COLO829 (cell line): ENCODE results near the gene HSPA9.
"Not testable (repeated sequence)": the region's sequence is repeated elsewhere in the genome, so short reads cannot be mapped to it uniquely, and the experiment has no call there.

Experiments
- DNase-seq: peaks from one replicate; pipeline ENCODE4 v3.0.0; 2012; ENCODE audit warnings: low spot score

The HSPA9 gene

GRCh38 chr5:138529812-138530211 is 45.4 kb downstream of the HSPA9 start:
- no peak for DNase-seq

GRCh38 chr5:138528744-138529469 is 46.3 kb downstream of the HSPA9 start:
- no peak for DNase-seq

- DNase-seq = no peak
These were observed 47.0 kb downstream of the HSPA9 start for GRCh38 chr5:138528208-138528607.

GRCh38 chr5:138527170-138527569 is 48.0 kb downstream of the HSPA9 start:
- DNase-seq = no peak

- no peak for DNase-seq
These were observed 51.8 kb downstream of the HSPA9 start for GRCh38 chr5:138523406-138523805.

- DNase-seq = no peak
These were observed 54.2 kb downstream of the HSPA9 start for GRCh38 chr5:138520971-138521370.

- DNase-seq = no peak
These were observed 57.8 kb downstream of the HSPA9 start for GRCh38 chr5:138517437-138517836.

- DNase-seq = no peak
These were observed 59.5 kb downstream of the HSPA9 start for GRCh38 chr5:138515556-138516245.

GRCh38 chr5:138514021-138514420 is 61.2 kb downstream of the HSPA9 start:
- no peak for DNase-seq

- DNase-seq = no peak
These were observed 66.2 kb downstream of the HSPA9 start for GRCh38 chr5:138508958-138509357.

- DNase-seq = not testable (repeated sequence)
These were observed 67.7 kb downstream of the HSPA9 start for GRCh38 chr5:138507485-138507884.

- DNase-seq = no peak
These were observed 68.6 kb downstream of the HSPA9 start for GRCh38 chr5:138506370-138507306.

- DNase-seq = no peak
These were observed 70.4 kb downstream of the HSPA9 start for GRCh38 chr5:138504799-138505198.
